Fibroblast of upper back skin (primary cell): ENCODE measurements around the gene CHRNA9.

Experiments
- DNase-seq: peaks from one replicate; pipeline ENCODE4 v3.0.0-alpha.2; 2013

The CHRNA9 gene

GRCh38 chr4:40347472-40347871 lies 12.3 kb downstream of the CHRNA9 start:
- DNase-seq: no peak

GRCh38 chr4:40348000-40348399 lies 12.9 kb downstream of the CHRNA9 start:
- no peak for DNase-seq

GRCh38 chr4:40349561-40350198 lies 14.5 kb downstream of the CHRNA9 start:
- DNase-seq: no peak

- no peak for DNase-seq
Measured at GRCh38 chr4:40350627-40351227, 15.6 kb downstream of the CHRNA9 start.

GRCh38 chr4:40354158-40354557 lies 19.0 kb downstream of the CHRNA9 start:
- DNase-seq: no peak

- DNase-seq: no peak
Measured at GRCh38 chr4:40355131-40355530, 20.0 kb downstream of the CHRNA9 start.

- DNase-seq: no peak
Measured at GRCh38 chr4:40357738-40358137, 22.6 kb downstream of the CHRNA9 start.

- no peak for DNase-seq
Measured at GRCh38 chr4:40361338-40361737, 26.2 kb downstream of the CHRNA9 start.

GRCh38 chr4:40363382-40363920 lies 28.3 kb downstream of the CHRNA9 start:
- DNase-seq: no peak

- DNase-seq: no peak
Measured at GRCh38 chr4:40363945-40364344, 28.8 kb downstream of the CHRNA9 start.

- DNase-seq: no peak
Measured at GRCh38 chr4:40365766-40366165, 30.6 kb downstream of the CHRNA9 start.

GRCh38 chr4:40367451-40367850 lies 32.3 kb downstream of the CHRNA9 start:
- DNase-seq: peak; percentile 28

GRCh38 chr4:40369437-40370274 lies 34.5 kb downstream of the CHRNA9 start:
- no peak for DNase-seq

GRCh38 chr4:40372651-40373050 lies 37.5 kb downstream of the CHRNA9 start:
- no peak for DNase-seq

- DNase-seq: no peak
Measured at GRCh38 chr4:40373636-40374035, 38.5 kb downstream of the CHRNA9 start.

GRCh38 chr4:40375095-40375494 lies 40.0 kb downstream of the CHRNA9 start:
- no peak for DNase-seq

- no peak for DNase-seq
Measured at GRCh38 chr4:40375620-40376019, 40.5 kb downstream of the CHRNA9 start.

- DNase-seq: no peak
Measured at GRCh38 chr4:40377512-40378365, 42.6 kb downstream of the CHRNA9 start.

- no peak for DNase-seq
Measured at GRCh38 chr4:40378619-40379018, 43.5 kb downstream of the CHRNA9 start.

GRCh38 chr4:40379248-40379647 lies 44.1 kb downstream of the CHRNA9 start:
- DNase-seq: no peak

- DNase-seq: no peak
Measured at GRCh38 chr4:40380647-40381046, 45.5 kb downstream of the CHRNA9 start.

GRCh38 chr4:40388239-40388638 lies 53.1 kb downstream of the CHRNA9 start:
- DNase-seq: no peak

- DNase-seq: no peak
Measured at GRCh38 chr4:40389986-40390385, 54.9 kb downstream of the CHRNA9 start.
